GM12891 (cell line): ENCODE measurements around the gene BAHCC1.

Experiments
- DNase-seq: peaks from one replicate; pipeline ENCODE4 v3.0.0; 2011; ENCODE audit warnings: low spot score; ENCODE audit not compliant: insufficient read length
- FAIRE-seq: peaks from 2 replicates; lab custom pipeline; 2011; peaks lifted over from hg19 to GRCh38; lab: Jason Lieb, UNC
- PAX5 ChIP-seq: IDR thresholded peaks from 2 replicates; pipeline ENCODE4 v1.6.1; 2011; ENCODE audit warnings: low read length, moderate library complexity, mild to moderate bottlenecking; ENCODE audit not compliant: insufficient read depth, severe bottlenecking
- POLR2A ChIP-seq: IDR thresholded peaks from 2 replicates; pipeline ENCODE4 v1.6.1; 2011; ENCODE audit warnings: low read depth, low read length, control low read depth
- POLR2AphosphoS5 ChIP-seq: IDR thresholded peaks from 2 replicates; pipeline ENCODE4 v1.6.1; 2011; ENCODE audit warnings: low read depth, low read length, control low read depth
- POU2F2 ChIP-seq: IDR thresholded peaks from 2 replicates; pipeline ENCODE4 v1.6.1; 2011; ENCODE audit warnings: low read depth, mild to moderate bottlenecking, control low read depth, low read length, moderate library complexity
- SPI1 ChIP-seq: IDR thresholded peaks from 2 replicates; pipeline ENCODE4 v1.6.1; 2011; ENCODE audit warnings: low read depth, low read length, control low read depth
- TAF1 ChIP-seq: IDR thresholded peaks from 2 replicates; pipeline ENCODE4 v1.6.1; 2011; ENCODE audit warnings: low read depth, low read length, control low read depth

Gene BAHCC1

GRCh38 chr17:81444610-81445339, 49.5 kb downstream of the BAHCC1 start:
- DNase-seq = no peak
- no peak for FAIRE-seq
- no peak for TF ChIP-seq SPI1
- no peak for TF ChIP-seq POLR2AphosphoS5
- TF ChIP-seq TAF1 = no peak
- no peak for TF ChIP-seq POU2F2
- TF ChIP-seq POLR2A = no peak
- TF ChIP-seq PAX5 = no peak

GRCh38 chr17:81445642-81446503, 50.6 kb downstream of the BAHCC1 start:
- TF ChIP-seq PAX5 = no peak
- TF ChIP-seq SPI1 = no peak
- no peak for TF ChIP-seq TAF1
- no peak for TF ChIP-seq POU2F2
- no peak for TF ChIP-seq POLR2A
- no peak for TF ChIP-seq POLR2AphosphoS5
- no peak for DNase-seq
- FAIRE-seq = no peak

GRCh38 chr17:81447331-81447933, 52.2 kb downstream of the BAHCC1 start:
- TF ChIP-seq PAX5 (no peak), SPI1 (no peak), POU2F2 (no peak)
- DNase-seq = no peak
- no peak for FAIRE-seq

GRCh38 chr17:81448442-81448841, 53.2 kb downstream of the BAHCC1 start:
- FAIRE-seq (no peak), DNase-seq (no peak)
- no peak for TF ChIP-seq TAF1
- no peak for TF ChIP-seq PAX5
- no peak for TF ChIP-seq POLR2A
- no peak for TF ChIP-seq POU2F2
- TF ChIP-seq SPI1 = no peak
- TF ChIP-seq POLR2AphosphoS5 = no peak

GRCh38 chr17:81448950-81449349, 53.7 kb downstream of the BAHCC1 start:
- DNase-seq (no peak), FAIRE-seq (no peak)
- no peak for TF ChIP-seq TAF1
- no peak for TF ChIP-seq PAX5
- no peak for TF ChIP-seq POU2F2
- TF ChIP-seq POLR2A = no peak
- TF ChIP-seq SPI1 = no peak
- TF ChIP-seq POLR2AphosphoS5 = no peak

GRCh38 chr17:81449351-81449750, 54.1 kb downstream of the BAHCC1 start:
- DNase-seq (no peak), FAIRE-seq (no peak)
- TF ChIP-seq TAF1 (no peak), POLR2AphosphoS5 (no peak), SPI1 (no peak), POU2F2 (no peak), POLR2A (no peak), PAX5 (no peak)

GRCh38 chr17:81451823-81452222, 56.6 kb downstream of the BAHCC1 start:
- DNase-seq (no peak), FAIRE-seq (no peak)
- no peak for TF ChIP-seq PAX5

- TF ChIP-seq SPI1 (no peak), POLR2AphosphoS5 (no peak), PAX5 (no peak), POLR2A (no peak), TAF1 (no peak), POU2F2 (no peak)
- DNase-seq (no peak), FAIRE-seq (no peak)
These were observed 57.3 kb downstream of the BAHCC1 start for GRCh38 chr17:81452551-81452950.

GRCh38 chr17:81453076-81453475, 57.8 kb downstream of the BAHCC1 start:
- TF ChIP-seq POU2F2 (no peak), POLR2A (no peak), POLR2AphosphoS5 (no peak), SPI1 (no peak), TAF1 (no peak), PAX5 (no peak)
- DNase-seq (no peak), FAIRE-seq (no peak)

- DNase-seq (no peak), FAIRE-seq (no peak)
- TF ChIP-seq SPI1 (no peak), POU2F2 (no peak), POLR2AphosphoS5 (no peak), TAF1 (no peak), POLR2A (no peak), PAX5 (no peak)
These were observed 58.5 kb downstream of the BAHCC1 start for GRCh38 chr17:81453712-81454111.
